ENCODE measurements around the gene IDE.

DNA sequence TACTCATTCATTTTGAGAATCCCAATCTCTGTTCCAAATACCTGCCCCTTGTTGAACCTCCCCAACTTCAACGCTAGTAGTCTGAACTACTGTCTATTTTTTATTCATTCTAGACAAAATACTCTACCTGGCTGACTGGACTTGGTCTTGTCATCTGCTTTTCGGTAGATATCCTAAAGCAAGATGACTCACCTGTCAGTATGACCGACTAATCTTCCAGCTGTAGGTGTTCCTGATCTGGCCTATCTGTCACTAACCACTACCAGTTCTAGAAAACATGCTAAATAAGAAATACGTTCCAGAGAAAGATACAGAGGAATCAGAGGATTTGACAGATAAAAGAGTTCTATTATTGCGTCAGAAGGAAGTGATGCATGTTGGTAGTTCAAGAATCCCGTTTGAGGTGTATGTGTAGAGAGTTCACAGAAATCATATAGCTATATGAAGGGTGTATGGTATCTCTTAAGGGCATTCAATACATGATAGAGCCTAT lies 81.1 kb downstream of the IDE start:
- TF ChIP-seq POLR2A (IDR thresholded peaks at IDR 0.05; ENCODE audit: low read depth, low read length) (no peak), GATA2 (IDR thresholded peaks at IDR 0.05; ENCODE audit: insufficient read depth, insufficient read length, low read depth, low read length) (no peak), EZH2 (IDR thresholded peaks at IDR 0.05; ENCODE audit: borderline replicate concordance, low read depth, low read length, severe bottlenecking) (no peak), POLR2AphosphoS5 (IDR thresholded peaks at IDR 0.05; ENCODE audit: insufficient read depth, low read depth, low read length) (no peak), FOS (IDR thresholded peaks at IDR 0.05; ENCODE audit: borderline replicate concordance, insufficient read depth, low read length) (no peak), JUN (IDR thresholded peaks at IDR 0.05; ENCODE audit: borderline replicate concordance, insufficient read depth, insufficient read length, low read depth) (peak; percentile 11)
- TF ChIP-seq, protein P1, sequence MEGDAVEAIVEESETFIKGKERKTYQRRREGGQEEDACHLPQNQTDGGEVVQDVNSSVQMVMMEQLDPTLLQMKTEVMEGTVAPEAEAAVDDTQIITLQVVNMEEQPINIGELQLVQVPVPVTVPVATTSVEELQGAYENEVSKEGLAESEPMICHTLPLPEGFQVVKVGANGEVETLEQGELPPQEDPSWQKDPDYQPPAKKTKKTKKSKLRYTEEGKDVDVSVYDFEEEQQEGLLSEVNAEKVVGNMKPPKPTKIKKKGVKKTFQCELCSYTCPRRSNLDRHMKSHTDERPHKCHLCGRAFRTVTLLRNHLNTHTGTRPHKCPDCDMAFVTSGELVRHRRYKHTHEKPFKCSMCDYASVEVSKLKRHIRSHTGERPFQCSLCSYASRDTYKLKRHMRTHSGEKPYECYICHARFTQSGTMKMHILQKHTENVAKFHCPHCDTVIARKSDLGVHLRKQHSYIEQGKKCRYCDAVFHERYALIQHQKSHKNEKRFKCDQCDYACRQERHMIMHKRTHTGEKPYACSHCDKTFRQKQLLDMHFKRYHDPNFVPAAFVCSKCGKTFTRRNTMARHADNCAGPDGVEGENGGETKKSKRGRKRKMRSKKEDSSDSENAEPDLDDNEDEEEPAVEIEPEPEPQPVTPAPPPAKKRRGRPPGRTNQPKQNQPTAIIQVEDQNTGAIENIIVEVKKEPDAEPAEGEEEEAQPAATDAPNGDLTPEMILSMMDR (IDR thresholded peaks at IDR 0.05; ENCODE audit: extremely low read depth in 1 of 2, insufficient read depth in 1 of 2, low read depth in 1 of 2, low read length in 2 of 2): no peak
- TF ChIP-seq, protein P2, sequence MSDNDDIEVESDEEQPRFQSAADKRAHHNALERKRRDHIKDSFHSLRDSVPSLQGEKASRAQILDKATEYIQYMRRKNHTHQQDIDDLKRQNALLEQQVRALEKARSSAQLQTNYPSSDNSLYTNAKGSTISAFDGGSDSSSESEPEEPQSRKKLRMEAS (IDR thresholded peaks at IDR 0.05; ENCODE audit: insufficient read depth, insufficient read length): no peak
